A549 (cell line): ENCODE measurements around the gene CELF3. TPM values are rescaled to one million over a fixed set of nuclear protein-coding genes. Genes with fewer than 3 reads are reported as not detected.
"Not testable (repeated sequence)": the region's sequence is repeated elsewhere in the genome, so short reads cannot be mapped to it uniquely, and the experiment has no call there.

Source experiments
- ATAC-seq, 2 experiments: fragments of 200-7000 bp in 1 of 2; fragments of >200 bp in 1 of 2; cut with Nextera tagmentation in 1 of 2; cut with Tn5 transposase in 1 of 2; 3 replicates each; pipeline versions ENCODE4 v1.8.0 to v1.9.1; 2018 to 2020; ENCODE audit warnings: mild to moderate bottlenecking in 1 of 2, moderate library complexity in 1 of 2
- CTCF ChIA-PET: fragments of 300-600 bp; sonication (Branson Sonifier 250); formaldehyde crosslinking; extraction: SDS; loops from one replicate; lab custom pipeline; 2021; ENCODE audit warnings: antibody characterized with exemption, inconsistent platforms; lab: Yijun Ruan, JAX
- POLR2A ChIA-PET: fragments of 350-600 bp; formaldehyde crosslinking; extraction: SDS; loops from one replicate; lab custom pipeline; 2021; ENCODE audit warnings: antibody characterized with exemption, inconsistent platforms; lab: Yijun Ruan, JAX
- DNase-seq, 2 experiments: peaks; one replicate each; pipeline versions ENCODE4 v3.0.0 to v3.0.0-alpha.2; 2011 to 2016; ENCODE audit warnings: low read depth in 1 of 2, low spot score in 1 of 2
- FAIRE-seq: peaks from 2 replicates; lab custom pipeline; 2011; peaks lifted over from hg19 to GRCh38; lab: Jason Lieb, UNC
- H3K27ac ChIP-seq, 2 experiments: fragments of >200 bp; sonication (Bioruptor Twin); formaldehyde crosslinking; 3 replicates each; pipeline ENCODE4 v1.5.1; 2016 to 2017
- H3K4me1 ChIP-seq: fragments of >200 bp; sonication (Bioruptor Twin); formaldehyde crosslinking; 3 replicates; pipeline ENCODE4 v1.6.1; 2016
- H3K4me2 ChIP-seq: fragments of >200 bp; sonication (Bioruptor Twin); formaldehyde crosslinking; 3 replicates; pipeline ENCODE4 v1.6.1; 2016
- H3K4me3 ChIP-seq: fragments of >200 bp; sonication (Bioruptor Twin); formaldehyde crosslinking; 3 replicates; pipeline ENCODE4 v1.5.1; 2016
- H3K9me3 ChIP-seq: fragments of >200 bp; sonication (Bioruptor Twin); formaldehyde crosslinking; 3 replicates; pipeline ENCODE4 v1.6.1; 2016
- BHLHE40 ChIP-seq: IDR thresholded peaks from 2 replicates; pipeline ENCODE4 v1.6.1; 2012; ENCODE audit warnings: low read depth, low read length, inconsistent platforms
- CHD2 ChIP-seq: fragments of 150-350 bp; IDR thresholded peaks from 2 replicates; pipeline ENCODE4 v1.6.1; 2014; ENCODE audit warnings: low read length; ENCODE audit not compliant: partially characterized antibody
- CHD4 ChIP-seq: fragments of 200-600 bp; sonication (generic); IDR thresholded peaks from 2 replicates; pipeline ENCODE4 v1.6.1; 2016; ENCODE audit warnings: antibody characterized with exemption, mild to moderate bottlenecking, borderline replicate concordance
- EP300 ChIP-seq, 2 experiments: fragments of >200 bp; sonication (Bioruptor Twin); formaldehyde crosslinking; IDR thresholded peaks; 2 replicates in 1 of 2; 3 replicates in 1 of 2; pipeline ENCODE4 v1.6.1; 2016 to 2017
- FOSL2 ChIP-seq, 2 experiments: fragments of 450-650 bp in 1 of 2; fragments of >200 bp in 1 of 2; sonication (Bioruptor Twin) in 1 of 2; formaldehyde crosslinking; IDR thresholded peaks; 2 replicates each; pipeline versions ENCODE4 v1.5.0 to v1.6.1; 2016 to 2020; ENCODE audit warnings: mild to moderate bottlenecking in 1 of 2, moderate library complexity in 1 of 2
- HEYL ChIP-seq: fragments of 250-450 bp; sonication (Bioruptor Pico); IDR thresholded peaks from 2 replicates; pipeline ENCODE4 v1.8.0; 2021; ENCODE audit warnings: mild to moderate bottlenecking, moderate library complexity
- JUN ChIP-seq, 2 experiments: fragments of >200 bp; sonication (Bioruptor Twin); formaldehyde crosslinking; IDR thresholded peaks; 2 replicates in 1 of 2; 3 replicates in 1 of 2; pipeline ENCODE4 v1.6.1; 2016 to 2017
- KDM1A ChIP-seq: fragments of 200-600 bp; sonication (generic); IDR thresholded peaks from 2 replicates; pipeline ENCODE4 v1.6.1; 2016; ENCODE audit warnings: low read depth, mild to moderate bottlenecking
- MAX ChIP-seq: IDR thresholded peaks from 2 replicates; pipeline ENCODE4 v1.6.1; 2012
- MAZ ChIP-seq: fragments of 150-350 bp; IDR thresholded peaks from 2 replicates; pipeline ENCODE4 v1.6.1; 2014; ENCODE audit warnings: antibody characterized with exemption, low read depth, low read length, borderline replicate concordance
- NFE2L2 ChIP-seq: fragments of 150-350 bp; conservative IDR thresholded peaks from 2 replicates; pipeline ENCODE4 v1.6.1; 2014; ENCODE audit warnings: low read length
- NPAS2 ChIP-seq: fragments of 250-450 bp; sonication (Bioruptor Pico); IDR thresholded peaks from 2 replicates; pipeline ENCODE4 v1.8.0; 2022; ENCODE audit warnings: mild to moderate bottlenecking, moderate library complexity, borderline replicate concordance
- PHF8 ChIP-seq: fragments of 200-600 bp; sonication (generic); IDR thresholded peaks from 2 replicates; pipeline ENCODE4 v1.6.1; 2016; ENCODE audit warnings: low read depth, mild to moderate bottlenecking, antibody characterized with exemption, moderate library complexity, borderline replicate concordance
- RAD21 ChIP-seq, 2 experiments: fragments of >200 bp in 1 of 2; sonication (Bioruptor Twin) in 1 of 2; formaldehyde crosslinking in 1 of 2; IDR thresholded peaks in 1 of 2; conservative IDR thresholded peaks in 1 of 2; 2 replicates in 1 of 2; 3 replicates in 1 of 2; pipeline ENCODE4 v1.6.1; 2012 to 2018; ENCODE audit warnings: inconsistent platforms in 1 of 2
- RFX5 ChIP-seq: fragments of 450-650 bp; IDR thresholded peaks from 2 replicates; pipeline ENCODE4 v1.7.1; 2014; ENCODE audit warnings: antibody characterized with exemption, mild to moderate bottlenecking, moderate library complexity
- TFCP2L1 ChIP-seq: fragments of 250-450 bp; sonication (Bioruptor Pico); IDR thresholded peaks from 2 replicates; pipeline ENCODE4 v1.5.0; 2021; ENCODE audit warnings: mild to moderate bottlenecking
- ZC3H11A ChIP-seq: fragments of 450-650 bp; IDR thresholded peaks from 2 replicates; pipeline ENCODE4 v1.6.1; 2014; ENCODE audit warnings: antibody characterized with exemption, mild to moderate bottlenecking
- ZSCAN20 ChIP-seq: fragments of 250-450 bp; sonication (Bioruptor Pico); IDR thresholded peaks from 2 replicates; pipeline ENCODE4 v1.8.0; 2022; ENCODE audit warnings: mild to moderate bottlenecking, moderate library complexity
- WGBS: methylation state at CpG from one replicate; pipeline ENCODE4 v1.1.6; 2017; ENCODE audit errors: missing lambda C conversion rate; 5-methylcytosine and 5-hydroxymethylcytosine counted together
- polyA plus RNA-seq, 4 experiments: library from polyadenylated mRNA; depleted of rRNA in 3 of 4; stranded (reverse); fragments of >200 nt; fragmentation: RNase III in 1 of 4; extraction: RNeasy Plus Mini Kit Qiagen cat#74134 plus additional on column Dnase treatment in 1 of 4; gene quantifications; 2 replicates in 3 of 4; 3 replicates in 1 of 4; pipeline ENCODE4 v1.2.3, GENCODE V29; 2011 to 2017
- TF ChIP-seq, protein P1 (sequence below): fragments of 250-450 bp; sonication (Bioruptor Pico); IDR thresholded peaks from 2 replicates; pipeline ENCODE4 v1.5.0; 2021; ENCODE audit warnings: mild to moderate bottlenecking, moderate library complexity, borderline replicate concordance
- TF ChIP-seq, protein P2 (sequence below): fragments of >200 bp; sonication (Bioruptor Twin); formaldehyde crosslinking; IDR thresholded peaks from 2 replicates; pipeline ENCODE4 v1.6.1; 2016

The CELF3 gene
- polyA plus RNA-seq, 2 of the 4 experiments (the other 2 are of a cell fraction), result not detected

DNA sequence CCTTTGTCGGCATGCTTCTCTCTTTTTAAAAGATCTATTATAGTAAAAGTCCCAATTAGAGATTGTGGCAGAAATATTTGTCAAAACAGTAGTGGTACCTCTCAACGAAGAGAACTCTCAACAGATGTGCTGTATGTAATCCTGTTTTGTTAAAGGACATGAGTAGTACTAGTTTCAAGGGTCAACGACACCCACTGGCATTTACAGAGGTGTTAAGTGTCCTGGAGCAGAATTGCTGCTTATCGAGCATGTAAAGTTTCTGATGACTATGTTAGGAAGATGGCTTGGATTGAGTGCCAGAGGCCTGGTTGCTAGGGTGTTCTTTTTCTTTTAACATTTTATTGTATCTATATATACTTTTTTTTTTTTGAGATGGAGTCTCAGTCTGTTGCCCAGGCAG is 27.1 kb downstream of the CELF3 start (continued):
- TF ChIP-seq, protein P1, sequence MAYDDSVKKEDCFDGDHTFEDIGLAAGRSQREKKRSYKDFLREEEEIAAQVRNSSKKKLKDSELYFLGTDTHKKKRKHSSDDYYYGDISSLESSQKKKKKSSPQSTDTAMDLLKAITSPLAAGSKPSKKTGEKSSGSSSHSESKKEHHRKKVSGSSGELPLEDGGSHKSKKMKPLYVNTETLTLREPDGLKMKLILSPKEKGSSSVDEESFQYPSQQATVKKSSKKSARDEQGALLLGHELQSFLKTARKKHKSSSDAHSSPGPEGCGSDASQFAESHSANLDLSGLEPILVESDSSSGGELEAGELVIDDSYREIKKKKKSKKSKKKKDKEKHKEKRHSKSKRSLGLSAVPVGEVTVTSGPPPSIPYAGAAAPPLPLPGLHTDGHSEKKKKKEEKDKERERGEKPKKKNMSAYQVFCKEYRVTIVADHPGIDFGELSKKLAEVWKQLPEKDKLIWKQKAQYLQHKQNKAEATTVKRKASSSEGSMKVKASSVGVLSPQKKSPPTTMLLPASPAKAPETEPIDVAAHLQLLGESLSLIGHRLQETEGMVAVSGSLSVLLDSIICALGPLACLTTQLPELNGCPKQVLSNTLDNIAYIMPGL, result no peak
- TF ChIP-seq PHF8, result no peak
- no peak for TF ChIP-seq CHD4
- TF ChIP-seq, all 56 proteins: peak for 0

- peaks cover 6% of the 10 kb centered on the region; the same call in 2 of the 3 replicates for H3K4me1 ChIP-seq
- no peaks in the 10 kb centered on the region for H3K9me3 ChIP-seq
- CTCF ChIA-PET, result interaction anchor here (0.5 to 1.3 kb wide), 3 partner anchors 9 to 150 kb away, joined by 3 to 5 read pairs (median 3); no protein-coding TSS in a partner anchor
- no peak overlapping the region for H3K4me2 ChIP-seq
- no peak overlapping the region for H3K27ac ChIP-seq
- DNase-seq, result no peak
- TF ChIP-seq FOSL2 (IDR thresholded peaks at IDR 0.05), result no peak
- TF ChIP-seq FOSL2 (CRISPR knock-in tag; IDR thresholded peaks at IDR 0.05), result no peak
- TF ChIP-seq, protein P2, sequence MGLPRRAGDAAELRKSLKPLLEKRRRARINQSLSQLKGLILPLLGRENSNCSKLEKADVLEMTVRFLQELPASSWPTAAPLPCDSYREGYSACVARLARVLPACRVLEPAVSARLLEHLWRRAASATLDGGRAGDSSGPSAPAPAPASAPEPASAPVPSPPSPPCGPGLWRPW, result no peak
- ATAC-seq, result no peak
- POLR2A ChIA-PET, result interaction anchor here (0.7 kb wide), 1 partner anchor 107 kb away, joined by 3 read pairs; no protein-coding TSS in a partner anchor
- no peak for FAIRE-seq
- 90% methylated on average over 2 of the region's 2 CpGs for WGBS
- H3K4me3 ChIP-seq, result no peak overlapping the region
These were observed 30.0 kb downstream of the CELF3 start for GRCh38 chr1:151686561-151686960.

GRCh38 chr1:151684128-151684527 is 32.5 kb downstream of the CELF3 start:
- ChIA-PET POLR2A (no interaction called here), CTCF (interaction anchor here (0.8 to 2.0 kb wide), 4 partner anchors 9 to 153 kb away, joined by 3 to 9 read pairs (median 3); no protein-coding TSS in a partner anchor)
- 94% methylated on average over 2 of the region's 2 CpGs for WGBS
- H3K4me1 ChIP-seq, result peaks cover 29% of the 10 kb centered on the region
- TF ChIP-seq NFE2L2, result no peak
- TF ChIP-seq EP300 (IDR thresholded peaks at IDR 0.05), result no peak
- TF ChIP-seq NPAS2, result no peak
- H3K4me3 ChIP-seq, result no peak overlapping the region
- ATAC-seq (no peak), DNase-seq (no peak), FAIRE-seq (no peak)
- H3K9me3 ChIP-seq, result no peaks in the 10 kb centered on the region
- no peak overlapping the region for H3K27ac ChIP-seq
- H3K4me2 ChIP-seq, result no peak overlapping the region

DNA sequence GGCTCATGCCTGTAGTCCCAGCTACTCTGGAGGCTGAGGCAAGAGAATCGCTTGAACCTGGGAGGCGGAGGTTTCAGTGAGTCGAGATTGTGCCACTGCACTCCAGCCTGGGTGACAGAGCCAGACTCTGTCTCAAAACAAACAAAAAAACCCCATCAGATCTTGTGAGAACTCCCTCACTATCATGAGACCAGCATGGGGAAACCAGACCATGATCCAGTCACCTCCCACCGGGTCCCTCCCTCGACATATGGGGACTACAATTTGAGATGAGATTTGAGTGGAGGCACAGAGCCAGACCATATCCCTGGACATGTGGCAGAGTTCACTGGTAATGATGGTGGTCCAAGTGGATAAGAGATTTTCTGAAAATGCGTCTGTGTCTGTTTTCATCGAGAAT is 33.7 kb downstream of the CELF3 start:
- FAIRE-seq, H3K4me3 ChIP-seq, POLR2A ChIA-PET, H3K9me3 ChIP-seq, H3K4me2 ChIP-seq, ATAC-seq, CTCF ChIA-PET, H3K27ac ChIP-seq, DNase-seq: not testable (repeated sequence)
- WGBS, result 85% methylated on average over 7 of the region's 7 CpGs
- H3K4me1 ChIP-seq, result peaks cover 29% of the 10 kb centered on the region

DNA sequence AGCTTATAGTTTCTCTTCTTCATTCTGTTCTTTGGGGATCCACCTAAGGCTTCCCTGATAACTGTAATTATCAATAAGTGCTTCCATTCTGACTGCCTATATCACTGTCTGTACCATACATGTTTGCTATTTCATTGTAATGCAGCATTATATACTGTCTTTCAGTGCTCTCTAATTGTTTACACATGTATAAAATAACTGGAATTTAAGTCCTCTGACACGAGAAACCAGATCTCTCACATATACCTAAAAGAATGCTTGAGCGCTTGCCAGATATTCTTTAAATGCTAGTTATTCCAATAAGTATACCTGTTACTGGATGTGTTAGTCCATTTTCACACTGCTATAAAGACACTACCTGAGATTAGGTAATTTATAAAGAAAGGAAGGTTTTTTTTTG is 34.7 kb downstream of the CELF3 start:
- CTCF ChIA-PET, result interaction anchor here (1.0 to 3.3 kb wide), 3 partner anchors 28 to 154 kb away, joined by 3 to 9 read pairs (median 5); no protein-coding TSS in a partner anchor
- WGBS, result 85% methylated on average over 2 of the region's 2 CpGs

More for the DNA sequence above, 34.7 kb downstream of the CELF3 start:
- POLR2A ChIA-PET, result interaction anchor here (1.5 kb wide), 1 partner anchor 142 kb away, joined by 5 read pairs; the partner anchor contains the start of gene TUFT1
- no peak overlapping the region for H3K4me2 ChIP-seq
- no peak for TF ChIP-seq CHD2
- TF ChIP-seq RAD21 (conservative IDR thresholded peaks at IDR 0.05 in 1 of 2, IDR thresholded peaks at IDR 0.05 in 1 of 2), result no peak
- TF ChIP-seq JUN (IDR thresholded peaks at IDR 0.05), result no peak
- TF ChIP-seq ZC3H11A, result no peak
- no peak for TF ChIP-seq KDM1A
- TF ChIP-seq MAZ, result no peak
- TF ChIP-seq TFCP2L1, result no peak
- TF ChIP-seq RFX5, result no peak
- TF ChIP-seq ZSCAN20, result no peak
- TF ChIP-seq PHF8, result no peak
- no peak for TF ChIP-seq EP300 (IDR thresholded peaks at IDR 0.05)
- TF ChIP-seq MAX, result no peak
- no peak for TF ChIP-seq BHLHE40
- no peak for TF ChIP-seq HEYL (CRISPR knock-in tag)
- no peak overlapping the region for H3K27ac ChIP-seq
- DNase-seq (no peak), FAIRE-seq (no peak), ATAC-seq (no peak)
- no peak overlapping the region for H3K4me3 ChIP-seq
- peaks cover 29% of the 10 kb centered on the region for H3K4me1 ChIP-seq
- no peaks in the 10 kb centered on the region for H3K9me3 ChIP-seq
